Retinal pigment epithelial cell (primary cell): ENCODE data around the gene RPL18.
A peak's percentile ranks its signal among the peaks of the same experiment; 100 is the strongest.

Experiments used
- DNase-seq: peaks from one replicate; pipeline ENCODE4 v3.0.0-alpha.2; 2010; ENCODE audit warnings: low read depth
- H3K4me3 ChIP-seq: 2 replicates; pipeline ENCODE4 v1.5.1; 2011; ENCODE audit warnings: mild to moderate bottlenecking, low read length, control low read depth, moderate library complexity
- TF ChIP-seq, protein P1 (sequence below): conservative IDR thresholded peaks from 2 replicates; pipeline ENCODE4 v1.5.1; 2011; ENCODE audit warnings: low read depth, low read length, control low read depth, inconsistent platforms

RPL18 gene

DNA sequence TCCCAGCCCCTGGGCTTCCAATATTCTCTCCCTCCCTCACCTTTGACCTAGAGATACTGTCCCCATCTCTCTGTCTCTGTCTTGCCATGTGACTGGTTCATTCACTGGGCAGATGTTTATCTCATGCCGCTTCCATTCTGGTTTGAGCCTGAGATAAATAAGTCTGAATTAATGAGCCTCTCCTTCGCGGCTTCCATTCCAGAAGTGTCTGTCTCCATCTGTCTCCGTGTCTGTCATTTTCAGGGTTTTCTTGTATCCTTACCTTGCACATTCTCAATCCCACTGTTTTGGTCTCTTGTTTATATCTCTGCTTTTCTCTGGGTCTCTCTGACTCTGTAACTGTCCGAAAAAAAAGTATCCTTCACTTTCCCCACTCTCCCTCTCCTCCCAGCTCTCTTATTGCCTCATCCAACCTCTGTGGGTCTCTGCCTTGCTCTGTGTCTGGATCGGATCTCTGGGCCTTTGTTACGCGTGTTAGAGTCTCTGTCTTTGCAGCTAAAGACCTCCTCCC lies 4.6 kb upstream of the RPL18 start:
- TF ChIP-seq, protein P1, sequence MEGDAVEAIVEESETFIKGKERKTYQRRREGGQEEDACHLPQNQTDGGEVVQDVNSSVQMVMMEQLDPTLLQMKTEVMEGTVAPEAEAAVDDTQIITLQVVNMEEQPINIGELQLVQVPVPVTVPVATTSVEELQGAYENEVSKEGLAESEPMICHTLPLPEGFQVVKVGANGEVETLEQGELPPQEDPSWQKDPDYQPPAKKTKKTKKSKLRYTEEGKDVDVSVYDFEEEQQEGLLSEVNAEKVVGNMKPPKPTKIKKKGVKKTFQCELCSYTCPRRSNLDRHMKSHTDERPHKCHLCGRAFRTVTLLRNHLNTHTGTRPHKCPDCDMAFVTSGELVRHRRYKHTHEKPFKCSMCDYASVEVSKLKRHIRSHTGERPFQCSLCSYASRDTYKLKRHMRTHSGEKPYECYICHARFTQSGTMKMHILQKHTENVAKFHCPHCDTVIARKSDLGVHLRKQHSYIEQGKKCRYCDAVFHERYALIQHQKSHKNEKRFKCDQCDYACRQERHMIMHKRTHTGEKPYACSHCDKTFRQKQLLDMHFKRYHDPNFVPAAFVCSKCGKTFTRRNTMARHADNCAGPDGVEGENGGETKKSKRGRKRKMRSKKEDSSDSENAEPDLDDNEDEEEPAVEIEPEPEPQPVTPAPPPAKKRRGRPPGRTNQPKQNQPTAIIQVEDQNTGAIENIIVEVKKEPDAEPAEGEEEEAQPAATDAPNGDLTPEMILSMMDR, result no peak
- H3K4me3 ChIP-seq, result peak overlapping the region; percentile 43
- no peak for DNase-seq

DNA sequence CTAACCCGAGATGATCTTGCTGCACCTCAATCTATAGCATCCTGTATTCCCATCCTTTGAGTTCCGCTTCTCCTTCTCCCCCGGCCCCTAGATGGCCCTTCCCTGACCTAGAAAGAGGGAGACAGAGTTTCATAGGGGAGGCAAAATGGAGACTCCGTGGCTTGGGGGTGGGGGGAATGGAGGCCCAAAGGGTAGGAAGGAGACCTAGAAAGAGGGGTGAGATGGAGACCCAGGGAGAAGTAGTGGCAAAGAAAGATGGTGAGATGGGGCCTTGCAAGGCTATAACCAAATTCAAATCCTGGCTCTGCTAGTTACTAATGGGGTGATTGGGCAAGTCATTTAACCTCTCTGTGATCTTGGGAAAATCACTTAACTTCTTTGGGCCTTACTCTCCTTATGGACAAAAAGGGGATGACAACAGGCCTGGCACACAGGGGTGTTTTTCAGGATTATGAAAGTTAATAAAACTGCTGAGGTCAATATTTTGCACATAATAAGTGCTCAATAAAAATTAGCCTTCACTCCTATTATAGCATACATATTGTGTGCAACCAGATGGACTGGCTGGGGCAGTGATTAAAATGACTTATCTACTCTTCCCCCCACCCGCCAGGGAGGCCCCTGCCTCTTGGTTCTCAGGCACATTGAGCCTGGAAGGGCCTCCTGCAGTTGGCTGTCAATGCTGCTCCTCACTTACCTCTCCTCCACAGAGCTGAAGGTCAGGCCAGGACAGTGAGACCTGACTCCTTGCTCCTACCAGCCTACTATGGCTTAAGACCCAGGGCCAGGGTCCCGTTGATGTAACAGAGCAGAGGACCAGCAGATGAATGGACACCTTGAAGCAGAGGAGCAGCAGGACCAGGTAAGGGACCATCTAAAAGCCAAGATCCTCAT lies 961 bp upstream of the RPL18 start:
- peak overlapping the region; percentile 100 for H3K4me3 ChIP-seq
- TF ChIP-seq, protein P1, result no peak
- no peak for DNase-seq

GRCh38 chr19:48618278-48618915 lies 581 bp downstream of the RPL18 start:
- DNase-seq, result no peak
- TF ChIP-seq, protein P1, result no peak

DNA sequence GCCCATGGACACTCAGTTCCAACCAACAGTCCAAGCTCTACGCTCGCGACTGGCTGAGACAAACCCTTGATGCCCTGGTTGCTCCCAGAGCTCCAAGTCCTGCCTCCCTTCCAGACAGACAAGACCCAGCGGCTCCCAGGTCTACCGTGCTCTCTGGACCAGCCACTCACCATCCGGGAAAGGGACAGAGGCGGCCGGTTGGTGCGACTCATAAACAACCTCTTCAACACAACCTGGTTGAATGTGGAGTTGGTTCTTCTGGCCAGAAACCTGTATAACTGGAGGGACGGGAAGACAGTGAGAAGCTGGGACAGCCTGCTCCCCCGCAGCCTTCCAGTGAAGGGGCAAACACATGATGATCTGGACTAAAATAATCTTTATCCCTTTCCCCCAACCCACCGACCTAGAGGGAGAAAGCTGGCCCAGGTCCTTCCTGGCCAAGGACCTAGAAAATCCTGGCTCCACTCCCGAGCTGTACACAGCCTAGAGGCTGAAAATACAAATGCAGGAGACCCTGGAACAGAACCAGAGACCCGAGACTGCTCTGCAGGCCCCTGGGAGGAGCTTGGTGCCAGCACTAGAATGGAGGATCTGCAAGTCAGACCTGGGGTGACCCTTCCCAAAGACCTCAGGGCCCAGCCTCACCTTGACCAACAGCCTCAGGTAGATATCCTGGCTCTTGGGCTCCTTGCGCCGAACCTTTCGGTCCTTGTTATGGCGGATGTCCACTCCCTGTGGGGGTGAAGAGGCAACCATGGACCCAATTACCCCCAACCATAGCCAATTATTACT lies 1.6 kb downstream of the RPL18 start:
- TF ChIP-seq, protein P1, result no peak
- no peak for DNase-seq
- H3K4me3 ChIP-seq, result peak overlapping the region; percentile 100

More at GRCh38 chr19:48618278-48618915, 581 bp downstream of the RPL18 start:
- H3K4me3 ChIP-seq, result peak overlapping the region; percentile 100

DNA sequence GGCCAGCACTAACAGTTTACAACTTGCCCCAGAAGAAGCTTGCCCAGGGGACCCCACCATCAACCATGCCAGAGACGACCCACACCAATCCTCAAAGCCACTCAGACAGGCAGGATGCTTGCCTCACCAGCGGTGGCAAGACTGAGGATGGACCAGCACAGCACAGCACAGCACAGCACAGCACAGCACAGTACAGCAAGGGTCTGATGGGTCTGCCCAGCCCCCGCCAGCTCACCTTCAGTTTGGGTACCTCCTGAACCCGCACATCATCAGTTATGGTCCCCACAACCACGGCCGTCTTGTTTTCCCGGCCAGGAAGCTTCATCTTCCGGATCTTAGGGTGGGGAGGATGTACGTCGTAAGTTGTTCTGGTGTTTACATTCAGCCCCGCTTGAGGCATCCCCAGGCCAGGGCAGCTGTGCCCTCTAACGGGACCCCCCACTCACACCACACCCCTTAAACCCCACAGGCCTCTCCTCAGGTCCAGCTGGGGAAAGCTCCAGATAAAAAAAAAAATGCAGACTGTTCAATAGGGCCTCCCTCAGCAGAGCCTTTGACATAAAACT lies 2.4 kb downstream of the RPL18 start:
- peak overlapping the region; percentile 100 for H3K4me3 ChIP-seq
- TF ChIP-seq, protein P1, result no peak
- no peak for DNase-seq

DNA sequence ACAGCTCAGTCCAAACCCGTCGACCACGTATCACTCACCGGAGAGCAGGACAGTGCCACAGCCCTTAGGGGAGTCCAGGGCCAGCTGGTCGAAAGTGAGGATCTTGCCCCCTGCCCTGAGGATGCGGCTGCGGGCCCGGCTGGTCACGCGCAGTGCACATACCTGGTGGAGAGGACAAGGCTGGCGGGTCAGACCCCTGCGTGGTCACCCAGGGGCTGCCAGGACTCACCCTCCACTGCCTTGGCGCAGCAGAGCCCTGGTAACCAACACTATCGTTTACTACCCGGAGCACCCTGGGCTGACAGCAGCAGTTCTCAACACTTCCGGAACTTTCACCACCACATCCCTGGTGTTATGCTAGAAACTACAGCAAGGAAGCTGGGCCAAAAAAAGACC lies 2.9 kb downstream of the RPL18 start:
- TF ChIP-seq, protein P1, result no peak
- H3K4me3 ChIP-seq, result no peak overlapping the region

More for the DNA sequence above, 2.9 kb downstream of the RPL18 start:
- DNase-seq, result no peak
